Bronchial epithelial cell (primary cell): ENCODE data around the gene OTUD1. TPM values are rescaled to one million over a fixed set of nuclear protein-coding genes. Genes with fewer than 3 reads are reported as not detected.

Experiments used
- DNase-seq: peaks from one replicate; pipeline ENCODE4 v3.0.0-alpha.2; 2010; ENCODE audit warnings: low read depth
- FAIRE-seq: peaks from 2 replicates; lab custom pipeline; 2011; peaks lifted over from hg19 to GRCh38; lab: Jason Lieb, UNC
- H3K27me3 ChIP-seq: 2 replicates; pipeline ENCODE4 v1.5.1; 2011; ENCODE audit warnings: low read length; ENCODE audit not compliant: control insufficient read depth, insufficient read depth
- H3K36me3 ChIP-seq: 2 replicates; pipeline ENCODE4 v1.5.1; 2011; ENCODE audit warnings: low read length; ENCODE audit not compliant: control insufficient read depth, insufficient read depth
- H3K4me3 ChIP-seq: 2 replicates; pipeline ENCODE4 v1.5.1; 2011; ENCODE audit warnings: mild to moderate bottlenecking, low read depth, low read length, control low read depth
- total RNA-seq: library from RNA; depleted of rRNA; stranded (reverse); fragments of >200 nt; gene quantifications from 2 replicates; pipeline ENCODE4 v1.2.1, GENCODE V29; 2014
- TF ChIP-seq, protein P1 (sequence below): IDR thresholded peaks from 2 replicates; pipeline ENCODE4 v1.5.1; 2011; ENCODE audit warnings: mild to moderate bottlenecking, moderate library complexity, low read length, control low read depth, inconsistent platforms; ENCODE audit not compliant: insufficient read depth, severe bottlenecking

The OTUD1 gene
- total RNA-seq, 1 donor from 2014 or later, result 16.8 TPM

DNA sequence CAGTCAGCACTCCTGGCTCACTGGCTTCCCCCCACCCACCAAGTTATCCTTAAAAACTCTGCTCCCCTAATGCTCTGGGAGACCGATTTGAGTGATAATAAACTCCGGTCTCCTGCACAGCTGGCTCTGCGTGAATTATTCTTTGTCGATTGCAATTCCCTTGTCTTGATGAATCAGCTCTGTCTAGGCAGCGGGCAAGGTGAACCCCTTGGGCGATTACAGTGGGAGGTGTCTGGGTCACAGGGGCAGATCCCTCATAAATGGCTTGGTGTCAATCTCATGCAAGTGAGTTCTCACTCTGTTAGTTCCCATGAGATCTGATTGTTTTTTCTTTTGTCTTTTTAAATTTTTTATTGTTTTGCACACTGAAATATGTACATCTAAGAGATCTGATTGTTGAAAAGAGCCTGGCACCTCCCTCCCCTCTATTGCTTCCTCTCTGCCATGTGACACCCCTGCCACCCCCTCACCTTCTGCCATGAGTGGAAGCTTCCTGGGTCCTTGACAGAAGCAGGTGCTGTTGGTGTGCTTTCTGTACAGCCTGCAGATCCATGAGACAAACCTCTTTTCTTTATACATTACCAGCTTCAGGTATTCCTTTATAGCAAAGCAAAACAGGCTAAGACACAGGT, 20.5 kb downstream of the OTUD1 start:
- DNase-seq (no peak), FAIRE-seq (no peak)
- TF ChIP-seq, protein P1, sequence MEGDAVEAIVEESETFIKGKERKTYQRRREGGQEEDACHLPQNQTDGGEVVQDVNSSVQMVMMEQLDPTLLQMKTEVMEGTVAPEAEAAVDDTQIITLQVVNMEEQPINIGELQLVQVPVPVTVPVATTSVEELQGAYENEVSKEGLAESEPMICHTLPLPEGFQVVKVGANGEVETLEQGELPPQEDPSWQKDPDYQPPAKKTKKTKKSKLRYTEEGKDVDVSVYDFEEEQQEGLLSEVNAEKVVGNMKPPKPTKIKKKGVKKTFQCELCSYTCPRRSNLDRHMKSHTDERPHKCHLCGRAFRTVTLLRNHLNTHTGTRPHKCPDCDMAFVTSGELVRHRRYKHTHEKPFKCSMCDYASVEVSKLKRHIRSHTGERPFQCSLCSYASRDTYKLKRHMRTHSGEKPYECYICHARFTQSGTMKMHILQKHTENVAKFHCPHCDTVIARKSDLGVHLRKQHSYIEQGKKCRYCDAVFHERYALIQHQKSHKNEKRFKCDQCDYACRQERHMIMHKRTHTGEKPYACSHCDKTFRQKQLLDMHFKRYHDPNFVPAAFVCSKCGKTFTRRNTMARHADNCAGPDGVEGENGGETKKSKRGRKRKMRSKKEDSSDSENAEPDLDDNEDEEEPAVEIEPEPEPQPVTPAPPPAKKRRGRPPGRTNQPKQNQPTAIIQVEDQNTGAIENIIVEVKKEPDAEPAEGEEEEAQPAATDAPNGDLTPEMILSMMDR, result no peak
- no peaks in the 10 kb centered on the region for H3K36me3 ChIP-seq
- H3K27me3 ChIP-seq, result no peaks in the 10 kb centered on the region
- H3K4me3 ChIP-seq, result no peak overlapping the region

DNA sequence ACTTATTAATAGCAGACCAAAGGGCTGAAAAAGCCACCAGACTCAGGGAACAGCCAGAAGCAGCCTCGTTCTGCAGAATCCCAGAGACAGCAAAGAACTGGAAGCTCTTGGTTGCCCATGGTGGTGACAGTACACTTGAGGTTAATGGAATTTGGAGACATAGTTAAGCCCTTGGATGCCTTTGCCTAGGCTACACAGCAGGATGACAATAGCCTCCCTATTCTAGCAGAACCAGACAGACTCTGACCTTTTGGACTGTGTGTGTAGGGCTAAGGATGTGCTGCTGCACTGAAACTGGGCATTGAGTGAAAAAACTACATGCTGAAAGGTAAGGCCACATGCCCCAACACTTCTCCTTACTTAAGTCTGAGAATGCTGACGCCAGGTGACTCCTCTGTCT, 22.7 kb downstream of the OTUD1 start:
- TF ChIP-seq, protein P1, result no peak
- DNase-seq, result no peak
- H3K36me3 ChIP-seq, result no peaks in the 10 kb centered on the region
- H3K4me3 ChIP-seq, result no peak overlapping the region
- no peak for FAIRE-seq
- H3K27me3 ChIP-seq, result no peaks in the 10 kb centered on the region

DNA sequence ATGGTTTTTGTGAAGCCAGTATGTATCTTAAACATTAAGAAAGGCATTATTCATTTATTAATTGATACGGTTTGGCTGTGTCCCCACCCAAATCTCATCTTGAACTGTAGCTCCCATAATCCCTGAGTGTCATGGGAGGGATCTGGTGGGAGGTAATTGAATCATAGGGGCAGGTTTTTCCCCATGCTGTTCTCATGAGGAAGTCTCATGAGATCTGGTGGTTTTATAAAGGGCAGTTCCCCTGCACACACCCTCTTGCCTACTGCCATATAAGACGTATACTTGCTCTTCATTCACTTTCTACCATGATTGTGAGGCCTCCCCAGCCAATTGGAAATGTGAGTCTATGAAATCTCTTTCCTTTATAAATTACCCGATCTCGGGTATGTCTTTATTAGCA, 28.1 kb downstream of the OTUD1 start:
- no peaks in the 10 kb centered on the region for H3K27me3 ChIP-seq
- no peak overlapping the region for H3K4me3 ChIP-seq
- TF ChIP-seq, protein P1, result no peak
- DNase-seq, result no peak
- FAIRE-seq, result no peak
- H3K36me3 ChIP-seq, result no peaks in the 10 kb centered on the region

DNA sequence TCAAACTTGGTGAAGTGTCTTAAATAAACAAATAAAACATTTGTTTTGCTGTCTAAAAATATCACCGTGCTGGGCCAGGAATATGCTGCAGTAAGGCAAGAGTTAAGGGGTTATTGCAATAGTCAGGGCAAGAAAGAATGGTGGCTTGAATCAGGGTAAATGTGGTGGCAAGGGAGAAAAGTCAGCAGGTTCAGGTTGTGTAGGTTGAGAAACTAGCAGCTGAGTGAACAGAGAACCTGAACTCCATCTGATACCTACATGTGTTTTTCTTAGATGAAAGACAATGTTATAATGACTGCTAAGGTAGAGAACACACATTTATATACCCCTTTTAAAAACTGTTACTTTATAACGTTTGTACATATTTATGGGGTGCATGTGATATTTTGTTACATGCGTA, 28.7 kb downstream of the OTUD1 start:
- FAIRE-seq (no peak), DNase-seq (no peak)
- H3K36me3 ChIP-seq, result no peaks in the 10 kb centered on the region
- TF ChIP-seq, protein P1, result no peak
- H3K27me3 ChIP-seq, result no peaks in the 10 kb centered on the region
- H3K4me3 ChIP-seq, result no peak overlapping the region

GRCh38 chr10:23469596-23470237, 30.8 kb downstream of the OTUD1 start:
- TF ChIP-seq, protein P1, result no peak
- Histone ChIP-seq H3K36me3 (no peaks in the 10 kb centered on the region), H3K27me3 (no peaks in the 10 kb centered on the region), H3K4me3 (no peak overlapping the region)
- DNase-seq (no peak), FAIRE-seq (no peak)
